Transverse colon (tissue), 4 donors: Measurements from ENCODE around the gene SSPN. TPM values are rescaled to one million over a fixed set of nuclear protein-coding genes. Genes with fewer than 3 reads are reported as not detected.

Source experiments
- DNase-seq: peaks from one replicate; pipeline ENCODE4 v3.0.0-alpha.2; 2019
- H3K27ac ChIP-seq, 4 donors: fragments of 200-600 bp; sonication (generic); 2 replicates each; pipeline ENCODE4 v1.5.1; 2016 to 2018; ENCODE audit warnings: inconsistent platforms in 4 of 4
- H3K27me3 ChIP-seq: fragments of 200-600 bp; sonication (generic); 2 replicates; pipeline ENCODE4 v1.5.1; 2017; ENCODE audit warnings: inconsistent platforms
- H3K36me3 ChIP-seq, 4 donors: fragments of 200-600 bp; sonication (generic); 2 replicates each; pipeline ENCODE4 v1.5.1; 2017 to 2019; ENCODE audit warnings: inconsistent platforms in 4 of 4
- H3K4me1 ChIP-seq, 4 donors: fragments of 200-600 bp; sonication (generic); 2 replicates each; pipeline ENCODE4 v1.5.1; 2017 to 2020; ENCODE audit warnings: inconsistent platforms in 4 of 4
- H3K4me3 ChIP-seq, 4 donors: fragments of 200-600 bp; sonication (generic); 1 replicate in 1 of 4; 2 replicates in 3 of 4; pipeline versions ENCODE4 v1.5.1 to v1.6.1; 2017 to 2019; ENCODE audit warnings: inconsistent platforms in 4 of 4
- H3K9me3 ChIP-seq, 2 donors: fragments of 200-600 bp; sonication (generic); 2 replicates each; pipeline ENCODE4 v1.5.1; 2017 to 2019; ENCODE audit warnings: inconsistent platforms in 2 of 2
- EP300 ChIP-seq: sonication (generic); formaldehyde crosslinking; IDR thresholded peaks from one replicate; pipeline ENCODE4 v1.6.1; 2017; ENCODE audit warnings: antibody characterized with exemption, low read depth
- POLR2A ChIP-seq: fragments of 450-650 bp; IDR thresholded peaks from one replicate; pipeline ENCODE4 v1.6.1; 2016; ENCODE audit warnings: antibody characterized with exemption, mild to moderate bottlenecking, moderate library complexity
- POLR2AphosphoS5 ChIP-seq, 3 donors: sonication (generic); formaldehyde crosslinking; IDR thresholded peaks; one replicate each; pipeline ENCODE4 v1.6.1; 2016; ENCODE audit warnings: antibody characterized with exemption in 3 of 3
- WGBS, 2 donors: methylation state at CpG; one replicate each; pipeline ENCODE4 v1.1.5; 2018; ENCODE audit warnings: low coverage in 1 of 2; 5-methylcytosine and 5-hydroxymethylcytosine counted together
- in situ Hi-C, 4 donors: fragments of 200-750 bp; cut with MboI; loops; one replicate each; pipeline versions ENCODE4 v1.15.0 to v1.15.1; 2017; ENCODE audit warnings: low sequenced_read_pairs in 3 of 4, low pct_ligation_motif_present in 1 of 4, low pct_unique_long_range_greater_than_20kb in 1 of 4
- intact Hi-C: fragments of 100-400 bp; cut with DNase I; formaldehyde crosslinking; loops from one replicate; pipeline ENCODE4 v1.15.1; 2023; ENCODE audit warnings: low total_unique reads
- total RNA-seq, 4 donors: library from RNA; depleted of rRNA; stranded (reverse); fragments of >200 nt; gene quantifications; one replicate each; pipeline ENCODE4 v1.1.0, GENCODE V29; 2016
- TF ChIP-seq, protein P1 (sequence below), 5 experiments: fragments of 200-600 bp in 3 of 5; fragments of 450-650 bp in 2 of 5; sonication (generic) in 3 of 5; IDR thresholded peaks; 1 replicate in 2 of 5; 2 replicates in 3 of 5; pipeline ENCODE4 v1.5.1; 2016 to 2017; ENCODE audit warnings: antibody characterized with exemption in 5 of 5, inconsistent platforms in 3 of 5, mild to moderate bottlenecking in 2 of 5, moderate library complexity in 1 of 5

The SSPN gene
- total RNA-seq, 4 donors from 2014 or later: 4.5 to 103 (median 15.0) TPM

DNA sequence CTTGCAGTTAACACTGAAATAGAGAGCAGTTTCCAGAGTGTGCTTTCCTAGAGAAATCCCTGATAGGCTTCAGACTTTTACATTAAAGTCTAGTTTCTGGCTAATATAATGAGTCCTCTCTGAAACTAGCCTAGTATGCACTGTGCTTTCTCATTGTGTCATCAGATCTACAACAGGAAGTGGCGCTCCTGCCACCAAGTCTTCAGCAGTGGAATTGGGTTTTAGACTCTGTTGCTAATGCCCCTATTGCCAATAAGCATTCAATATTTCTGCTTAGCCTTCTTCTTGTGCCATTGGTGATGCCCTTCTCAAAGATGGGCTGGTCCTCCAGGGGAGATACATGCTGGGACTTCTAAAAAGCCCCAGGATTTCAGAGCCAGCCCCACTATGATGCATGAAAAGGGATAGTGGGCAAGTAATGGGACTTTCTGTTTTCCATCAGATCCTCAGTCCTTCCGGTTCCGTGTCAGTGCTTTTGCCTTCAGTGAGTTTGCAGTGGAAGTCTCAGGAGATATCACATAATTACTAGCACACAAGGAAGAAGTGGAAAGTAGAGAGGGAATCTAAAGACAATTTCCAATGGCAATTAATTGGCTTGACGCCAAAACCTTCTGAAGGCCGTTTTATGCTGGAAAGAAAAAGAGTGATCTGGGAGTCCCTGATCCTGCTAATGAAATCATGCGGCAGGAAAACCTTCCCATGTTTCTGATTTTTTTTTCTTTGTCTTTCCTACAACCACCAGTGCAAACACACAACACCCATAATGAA lies 50.0 kb downstream of the SSPN start:
- Histone ChIP-seq H3K27ac (peak overlapping the region; percentile 47 to 82 (median 64)), H3K4me3 (no peak overlapping the region), H3K4me1 (peaks cover 0 to 50% (median 16%) of the 10 kb centered on the region in 4 donors), H3K27me3 (no peaks in the 10 kb centered on the region), H3K9me3 (no peaks in the 10 kb centered on the region), H3K36me3 (no peaks in the 10 kb centered on the region)
- WGBS, 2 donors: 50 to 83% methylated on average over 4 to 6 of the region's 6 CpGs
- TF ChIP-seq POLR2A (no peak), EP300 (no peak), POLR2AphosphoS5 (IDR thresholded peaks at IDR 0.05) (no peak)
- TF ChIP-seq, protein P1, sequence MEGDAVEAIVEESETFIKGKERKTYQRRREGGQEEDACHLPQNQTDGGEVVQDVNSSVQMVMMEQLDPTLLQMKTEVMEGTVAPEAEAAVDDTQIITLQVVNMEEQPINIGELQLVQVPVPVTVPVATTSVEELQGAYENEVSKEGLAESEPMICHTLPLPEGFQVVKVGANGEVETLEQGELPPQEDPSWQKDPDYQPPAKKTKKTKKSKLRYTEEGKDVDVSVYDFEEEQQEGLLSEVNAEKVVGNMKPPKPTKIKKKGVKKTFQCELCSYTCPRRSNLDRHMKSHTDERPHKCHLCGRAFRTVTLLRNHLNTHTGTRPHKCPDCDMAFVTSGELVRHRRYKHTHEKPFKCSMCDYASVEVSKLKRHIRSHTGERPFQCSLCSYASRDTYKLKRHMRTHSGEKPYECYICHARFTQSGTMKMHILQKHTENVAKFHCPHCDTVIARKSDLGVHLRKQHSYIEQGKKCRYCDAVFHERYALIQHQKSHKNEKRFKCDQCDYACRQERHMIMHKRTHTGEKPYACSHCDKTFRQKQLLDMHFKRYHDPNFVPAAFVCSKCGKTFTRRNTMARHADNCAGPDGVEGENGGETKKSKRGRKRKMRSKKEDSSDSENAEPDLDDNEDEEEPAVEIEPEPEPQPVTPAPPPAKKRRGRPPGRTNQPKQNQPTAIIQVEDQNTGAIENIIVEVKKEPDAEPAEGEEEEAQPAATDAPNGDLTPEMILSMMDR (IDR thresholded peaks at IDR 0.05): no peak
- in situ Hi-C loops: no loop called here
- DNase-seq: no peak
- intact Hi-C loops: no loop called here

DNA sequence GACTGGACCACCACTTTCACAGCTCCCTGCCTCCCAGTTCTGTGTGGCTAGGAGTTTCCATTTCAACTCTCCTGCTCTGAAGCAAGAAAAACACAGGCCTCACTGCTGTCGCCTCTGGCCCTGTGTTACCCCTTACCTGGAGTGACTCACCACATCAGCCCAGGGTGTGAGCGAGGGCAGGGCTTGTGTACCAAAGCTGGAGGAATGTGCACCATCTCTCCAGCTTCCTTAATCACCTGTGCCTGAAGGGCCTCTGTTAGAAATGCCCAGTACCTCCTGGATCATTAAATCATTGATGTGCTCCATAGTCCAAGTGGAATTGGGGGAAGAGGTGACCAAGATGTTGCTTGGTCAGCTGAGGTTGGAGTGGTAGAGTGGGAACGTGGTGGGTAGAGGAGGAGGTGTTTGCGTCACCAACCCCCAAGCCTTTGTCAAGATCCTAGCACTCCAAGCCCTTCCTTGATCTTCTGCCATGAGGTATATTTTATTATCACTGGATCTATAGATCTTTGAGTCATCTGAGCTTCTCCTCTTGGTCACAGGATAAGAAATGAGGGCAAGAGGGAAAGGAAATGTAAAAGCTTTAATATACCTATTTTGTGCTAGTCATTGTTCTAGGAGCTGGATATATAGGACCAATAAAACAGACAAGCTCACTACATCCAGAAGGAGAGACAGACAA lies 51.3 kb downstream of the SSPN start:
- H3K27ac ChIP-seq: peak overlapping the region; percentile 47 to 82 (median 64)
- H3K4me1 ChIP-seq: peaks cover 0 to 38% (median 11%) of the 10 kb centered on the region in 4 donors
- H3K4me3 ChIP-seq: no peak overlapping the region
- intact Hi-C loops: no loop called here
- WGBS, 2 donors: 64 to 67% methylated on average over 3 to 4 of the region's 4 CpGs
- no peaks in the 10 kb centered on the region for H3K36me3 ChIP-seq
- TF ChIP-seq, protein P1 (IDR thresholded peaks at IDR 0.05): no peak
- TF ChIP-seq EP300: peak; percentile 17
- TF ChIP-seq POLR2AphosphoS5 (IDR thresholded peaks at IDR 0.05): peak in 2 of 3 donors; percentile 59 to 69
- no peak for TF ChIP-seq POLR2A
- in situ Hi-C loops: no loop called here
- no peaks in the 10 kb centered on the region for H3K9me3 ChIP-seq
- peak; percentile 85 for DNase-seq
- no peaks in the 10 kb centered on the region for H3K27me3 ChIP-seq

DNA sequence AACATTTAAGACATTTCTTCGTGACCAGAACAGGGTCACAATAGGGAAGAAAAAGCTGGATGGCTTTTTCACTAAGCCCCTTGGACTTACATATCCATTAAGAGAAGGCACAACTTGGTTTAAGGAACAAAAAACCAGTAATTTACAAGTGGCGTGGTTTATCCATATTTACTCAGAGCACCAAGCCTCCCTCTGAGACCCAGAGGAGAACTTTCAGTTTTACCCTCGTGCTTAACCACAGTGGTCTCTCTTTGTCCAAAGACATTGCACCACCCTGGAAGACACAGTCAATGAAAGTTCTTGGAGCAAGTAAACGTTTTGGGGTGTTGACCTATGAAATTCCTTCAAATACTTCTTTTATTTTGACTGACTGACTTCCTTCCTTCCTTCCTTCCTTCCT lies 52.5 kb downstream of the SSPN start:
- intact Hi-C loops (no loop called here), in situ Hi-C loops (no loop called here)
- TF ChIP-seq POLR2AphosphoS5 (IDR thresholded peaks at IDR 0.05): no peak
- TF ChIP-seq, protein P1 (IDR thresholded peaks at IDR 0.05): no peak
- no peak for TF ChIP-seq EP300
- no peak for TF ChIP-seq POLR2A
- no peaks in the 10 kb centered on the region for H3K36me3 ChIP-seq
- peaks cover 0 to 27% (median 5%) of the 10 kb centered on the region in 4 donors for H3K4me1 ChIP-seq
- no peaks in the 10 kb centered on the region for H3K9me3 ChIP-seq
- 50 to 64% methylated on average over 4 of the region's 4 CpGs for WGBS, 2 donors
- H3K27ac ChIP-seq: peak overlapping the region in 1 of 4 donors; percentile 82
- H3K27me3 ChIP-seq: no peaks in the 10 kb centered on the region
- DNase-seq: no peak
- H3K4me3 ChIP-seq: no peak overlapping the region

DNA sequence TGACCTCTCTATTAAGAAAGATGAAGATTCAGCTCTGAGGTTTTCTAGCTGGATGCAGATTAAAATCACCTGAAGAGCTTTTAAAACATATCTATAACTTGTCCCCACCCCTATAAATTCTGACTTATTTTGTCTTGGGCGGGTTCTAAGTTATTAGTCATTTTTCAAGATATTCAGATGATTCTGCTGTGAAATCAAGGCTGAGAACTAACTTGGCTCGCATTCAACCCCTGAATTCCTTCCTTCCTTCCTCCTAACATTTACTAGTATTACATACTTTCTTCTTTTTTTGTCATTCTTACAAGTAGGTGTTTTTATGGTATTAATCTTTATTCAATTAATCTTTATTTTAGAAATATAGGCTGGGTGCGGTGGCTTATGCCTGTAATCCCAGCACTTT lies 55.4 kb downstream of the SSPN start:
- DNase-seq: no peak
- no peaks in the 10 kb centered on the region for H3K27me3 ChIP-seq
- in situ Hi-C loops: no loop called here
- no peak overlapping the region for H3K27ac ChIP-seq
- H3K4me1 ChIP-seq: peaks cover 0 to 13% (median 4%) of the 10 kb centered on the region in 4 donors
- TF ChIP-seq POLR2A (no peak), EP300 (no peak)
- TF ChIP-seq, protein P1 (IDR thresholded peaks at IDR 0.05): no peak
- no peak overlapping the region for H3K4me3 ChIP-seq
- intact Hi-C loops: no loop called here
- H3K9me3 ChIP-seq: no peaks in the 10 kb centered on the region
- WGBS, 2 donors: 76 to 89% methylated on average over 2 to 3 of the region's 3 CpGs
- no peaks in the 10 kb centered on the region for H3K36me3 ChIP-seq
